ENCODE results near the gene VASN.

The VASN gene

DNA sequence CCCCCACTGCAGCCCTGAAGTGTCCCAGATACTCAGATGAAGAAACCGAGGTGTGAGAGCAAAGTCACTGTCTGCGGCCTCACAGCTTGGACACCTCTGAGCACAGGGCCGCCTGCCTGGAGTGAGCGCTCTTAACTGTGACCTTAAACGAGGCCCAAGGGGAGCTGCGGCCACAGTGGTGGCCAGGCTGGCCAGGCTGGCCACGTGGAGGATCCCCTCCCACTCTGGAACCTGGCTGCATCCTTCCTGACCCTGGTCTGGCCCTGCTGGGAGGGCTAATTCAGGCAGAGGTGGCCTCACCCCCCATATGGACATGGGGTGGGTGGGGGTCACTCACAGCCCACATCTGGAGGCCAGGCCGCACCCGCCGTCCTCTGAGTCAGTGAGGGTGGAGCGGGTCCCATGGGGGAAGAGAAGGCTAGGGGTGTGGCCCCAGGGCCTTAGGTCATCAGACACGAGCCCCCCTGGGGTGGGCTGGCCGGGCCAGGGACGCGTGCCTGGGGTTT lies 6.6 kb downstream of the VASN start:
- Mint-ChIP-seq H3K4me1 (ENCODE audit: low read depth) (no peaks in the 10 kb centered on the region), H3K36me3 (ENCODE audit: low read depth) (peaks cover 14% of the 10 kb centered on the region)

GRCh38 chr16:4378999-4379690 lies 7.5 kb downstream of the VASN start:
- Mint-ChIP-seq H3K27me3 (ENCODE audit: low read depth) (no peaks in the 10 kb centered on the region), H3K9me3 (no peaks in the 10 kb centered on the region), H3K4me3 (no peak overlapping the region), H3K4me1 (ENCODE audit: low read depth) (no peaks in the 10 kb centered on the region), H3K27ac (no peak overlapping the region), H3K36me3 (ENCODE audit: low read depth) (peaks cover 16% of the 10 kb centered on the region)
- no peak for DNase-seq (ENCODE audit: low spot score)

More for the DNA sequence above, 6.6 kb downstream of the VASN start:
- H3K27me3 Mint-ChIP-seq (ENCODE audit: low read depth): no peaks in the 10 kb centered on the region
- no peak for DNase-seq (ENCODE audit: low spot score)
- no peaks in the 10 kb centered on the region for H3K9me3 Mint-ChIP-seq
- H3K4me3 Mint-ChIP-seq: no peak overlapping the region
- H3K27ac Mint-ChIP-seq: no peak overlapping the region

DNA sequence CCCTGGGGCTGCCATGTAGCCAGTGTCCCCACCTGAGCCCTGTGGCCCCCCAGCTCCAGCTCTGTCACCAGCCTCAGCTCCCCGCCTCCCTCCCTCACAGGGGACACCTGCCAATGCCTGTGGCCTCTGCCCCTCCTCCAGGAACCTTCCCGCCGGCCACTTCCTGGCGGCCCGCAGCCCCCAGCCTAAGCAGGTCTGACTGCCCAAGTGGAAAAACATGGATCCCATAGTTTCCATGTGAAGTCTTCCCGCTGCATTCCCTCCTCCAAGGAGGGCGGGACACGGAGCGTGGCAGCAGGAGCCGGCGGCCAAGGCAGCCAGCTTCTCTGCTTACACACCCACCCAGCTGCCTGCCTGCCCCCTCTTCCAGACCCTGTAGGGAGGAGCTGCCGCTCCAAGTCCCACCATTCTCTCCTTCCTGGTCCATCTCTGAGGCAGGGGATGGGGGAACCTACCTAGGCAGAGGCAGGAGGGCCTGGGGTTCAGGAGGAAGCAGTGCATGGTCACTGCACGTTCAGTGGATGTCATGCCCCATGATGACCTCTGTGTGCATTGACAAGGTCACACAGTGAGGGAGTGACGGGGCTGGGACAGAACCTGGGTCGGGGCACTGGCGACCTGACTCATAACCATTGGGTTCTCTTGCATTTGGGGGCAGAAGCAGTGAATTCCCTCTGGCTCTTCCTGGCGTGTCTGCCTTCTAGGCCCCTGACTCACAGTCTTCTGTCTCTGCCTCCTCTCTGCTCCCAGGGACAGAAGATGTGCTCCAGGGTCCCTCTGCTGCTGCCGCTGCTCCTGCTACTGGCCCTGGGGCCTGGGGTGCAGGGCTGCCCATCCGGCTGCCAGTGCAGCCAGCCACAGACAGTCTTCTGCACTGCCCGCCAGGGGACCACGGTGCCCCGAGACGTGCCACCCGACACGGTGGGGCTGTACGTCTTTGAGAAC lies 8.7 kb downstream of the VASN start:
- Mint-ChIP-seq H3K27ac (no peak overlapping the region), H3K27me3 (ENCODE audit: low read depth) (no peaks in the 10 kb centered on the region), H3K9me3 (no peaks in the 10 kb centered on the region), H3K4me1 (ENCODE audit: low read depth) (no peaks in the 10 kb centered on the region), H3K4me3 (no peak overlapping the region), H3K36me3 (ENCODE audit: low read depth) (peaks cover 18% of the 10 kb centered on the region)
- no peak for DNase-seq (ENCODE audit: low spot score)

- Mint-ChIP-seq H3K27me3 (ENCODE audit: low read depth) (no peaks in the 10 kb centered on the region), H3K4me3 (no peak overlapping the region), H3K4me1 (ENCODE audit: low read depth) (no peaks in the 10 kb centered on the region), H3K9me3 (no peaks in the 10 kb centered on the region), H3K36me3 (ENCODE audit: low read depth) (peaks cover 19% of the 10 kb centered on the region), H3K27ac (no peak overlapping the region)
- DNase-seq (ENCODE audit: low spot score): no peak
Measured at GRCh38 chr16:4381072-4381934, 9.7 kb downstream of the VASN start.

DNA sequence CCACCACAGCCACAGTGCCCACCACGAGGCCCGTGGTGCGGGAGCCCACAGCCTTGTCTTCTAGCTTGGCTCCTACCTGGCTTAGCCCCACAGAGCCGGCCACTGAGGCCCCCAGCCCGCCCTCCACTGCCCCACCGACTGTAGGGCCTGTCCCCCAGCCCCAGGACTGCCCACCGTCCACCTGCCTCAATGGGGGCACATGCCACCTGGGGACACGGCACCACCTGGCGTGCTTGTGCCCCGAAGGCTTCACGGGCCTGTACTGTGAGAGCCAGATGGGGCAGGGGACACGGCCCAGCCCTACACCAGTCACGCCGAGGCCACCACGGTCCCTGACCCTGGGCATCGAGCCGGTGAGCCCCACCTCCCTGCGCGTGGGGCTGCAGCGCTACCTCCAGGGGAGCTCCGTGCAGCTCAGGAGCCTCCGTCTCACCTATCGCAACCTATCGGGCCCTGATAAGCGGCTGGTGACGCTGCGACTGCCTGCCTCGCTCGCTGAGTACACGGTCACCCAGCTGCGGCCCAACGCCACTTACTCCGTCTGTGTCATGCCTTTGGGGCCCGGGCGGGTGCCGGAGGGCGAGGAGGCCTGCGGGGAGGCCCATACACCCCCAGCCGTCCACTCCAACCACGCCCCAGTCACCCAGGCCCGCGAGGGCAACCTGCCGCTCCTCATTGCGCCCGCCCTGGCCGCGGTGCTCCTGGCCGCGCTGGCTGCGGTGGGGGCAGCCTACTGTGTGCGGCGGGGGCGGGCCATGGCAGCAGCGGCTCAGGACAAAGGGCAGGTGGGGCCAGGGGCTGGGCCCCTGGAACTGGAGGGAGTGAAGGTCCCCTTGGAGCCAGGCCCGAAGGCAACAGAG lies 10.5 kb downstream of the VASN start:
- no peak for DNase-seq (ENCODE audit: low spot score)
- Mint-ChIP-seq H3K9me3 (no peaks in the 10 kb centered on the region), H3K36me3 (ENCODE audit: low read depth) (peaks cover 16% of the 10 kb centered on the region), H3K27me3 (ENCODE audit: low read depth) (no peaks in the 10 kb centered on the region), H3K4me1 (ENCODE audit: low read depth) (no peaks in the 10 kb centered on the region), H3K4me3 (no peak overlapping the region), H3K27ac (no peak overlapping the region)

DNA sequence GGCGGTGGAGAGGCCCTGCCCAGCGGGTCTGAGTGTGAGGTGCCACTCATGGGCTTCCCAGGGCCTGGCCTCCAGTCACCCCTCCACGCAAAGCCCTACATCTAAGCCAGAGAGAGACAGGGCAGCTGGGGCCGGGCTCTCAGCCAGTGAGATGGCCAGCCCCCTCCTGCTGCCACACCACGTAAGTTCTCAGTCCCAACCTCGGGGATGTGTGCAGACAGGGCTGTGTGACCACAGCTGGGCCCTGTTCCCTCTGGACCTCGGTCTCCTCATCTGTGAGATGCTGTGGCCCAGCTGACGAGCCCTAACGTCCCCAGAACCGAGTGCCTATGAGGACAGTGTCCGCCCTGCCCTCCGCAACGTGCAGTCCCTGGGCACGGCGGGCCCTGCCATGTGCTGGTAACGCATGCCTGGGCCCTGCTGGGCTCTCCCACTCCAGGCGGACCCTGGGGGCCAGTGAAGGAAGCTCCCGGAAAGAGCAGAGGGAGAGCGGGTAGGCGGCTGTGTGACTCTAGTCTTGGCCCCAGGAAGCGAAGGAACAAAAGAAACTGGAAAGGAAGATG lies 11.2 kb downstream of the VASN start:
- H3K9me3 Mint-ChIP-seq: no peaks in the 10 kb centered on the region
- peaks cover 15% of the 10 kb centered on the region for H3K36me3 Mint-ChIP-seq (ENCODE audit: low read depth)
- no peak overlapping the region for H3K27ac Mint-ChIP-seq
- no peaks in the 10 kb centered on the region for H3K4me1 Mint-ChIP-seq (ENCODE audit: low read depth)
- no peak overlapping the region for H3K4me3 Mint-ChIP-seq
- no peak for DNase-seq (ENCODE audit: low spot score)
- no peaks in the 10 kb centered on the region for H3K27me3 Mint-ChIP-seq (ENCODE audit: low read depth)

DNA sequence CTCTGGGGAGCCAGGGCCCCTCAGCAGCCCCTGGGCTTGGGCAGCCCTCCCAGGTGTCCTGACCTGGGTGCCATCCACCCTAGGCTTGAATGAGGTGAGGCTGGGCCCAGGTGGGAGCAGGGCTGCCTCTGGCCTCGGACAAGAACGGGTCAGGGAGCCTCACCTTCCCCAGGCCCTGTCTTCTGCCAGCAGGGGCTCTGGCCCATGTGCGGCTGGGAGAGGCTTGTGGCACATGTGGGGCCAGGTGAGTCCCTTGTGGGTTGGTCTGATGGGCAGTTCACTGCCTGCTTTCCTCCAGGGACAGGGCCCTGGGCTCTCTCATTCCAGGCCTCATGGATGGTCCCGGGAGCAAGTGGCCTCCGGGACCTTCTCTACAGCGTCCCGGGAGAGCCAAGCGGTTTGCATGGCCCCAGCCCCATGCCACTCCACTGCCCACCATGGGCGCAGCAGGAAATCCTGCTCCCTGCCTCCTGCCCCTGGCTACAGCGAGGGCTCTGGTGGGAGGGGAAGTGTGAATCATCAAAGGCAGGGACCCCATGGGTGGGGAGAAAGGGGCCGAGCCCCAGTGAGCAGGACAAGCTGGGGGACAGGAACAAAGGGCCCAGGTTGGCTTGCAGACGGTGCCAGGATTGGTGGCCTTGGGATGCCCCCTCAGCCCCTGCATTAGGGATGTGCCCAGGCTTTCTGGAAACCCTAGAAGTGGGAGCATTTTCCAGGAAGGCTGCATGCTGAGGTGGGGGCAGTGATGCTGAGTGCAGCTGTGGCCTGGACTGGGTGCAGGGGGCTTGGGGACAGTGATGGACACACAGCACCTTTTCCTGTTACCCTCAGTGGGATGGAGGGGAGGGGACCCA lies 12.2 kb downstream of the VASN start:
- DNase-seq (ENCODE audit: low spot score): no peak
- H3K4me1 Mint-ChIP-seq (ENCODE audit: low read depth): no peaks in the 10 kb centered on the region
- H3K9me3 Mint-ChIP-seq: no peaks in the 10 kb centered on the region
- H3K4me3 Mint-ChIP-seq: no peak overlapping the region
- H3K36me3 Mint-ChIP-seq (ENCODE audit: low read depth): peaks cover 13% of the 10 kb centered on the region
- no peaks in the 10 kb centered on the region for H3K27me3 Mint-ChIP-seq (ENCODE audit: low read depth)
- no peak overlapping the region for H3K27ac Mint-ChIP-seq

DNA sequence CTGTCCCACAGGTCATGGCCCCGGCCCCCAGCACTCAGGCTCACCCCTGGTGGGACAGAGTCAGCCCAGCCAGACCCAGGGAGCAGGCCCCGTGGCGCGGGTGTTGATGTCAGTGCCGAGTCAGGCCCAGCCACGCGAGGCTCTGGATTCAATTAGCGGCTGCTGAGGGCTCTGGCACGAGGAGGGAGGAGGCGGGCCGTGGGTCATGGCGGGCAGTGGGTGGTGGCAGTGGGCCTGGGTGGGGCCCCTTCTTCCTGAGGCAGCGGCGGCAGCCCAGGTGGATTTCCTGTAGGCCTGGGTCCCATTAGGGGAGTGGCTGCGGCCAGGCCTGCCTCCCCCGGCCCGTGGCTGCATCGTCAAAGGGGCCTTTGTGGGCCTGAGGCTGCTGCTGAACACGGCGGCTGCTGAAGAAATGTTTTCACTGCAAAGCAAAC lies 12.9 kb downstream of the VASN start:
- Mint-ChIP-seq H3K36me3 (ENCODE audit: low read depth) (peaks cover 13% of the 10 kb centered on the region), H3K27me3 (ENCODE audit: low read depth) (no peaks in the 10 kb centered on the region), H3K27ac (no peak overlapping the region), H3K9me3 (no peaks in the 10 kb centered on the region), H3K4me3 (no peak overlapping the region), H3K4me1 (ENCODE audit: low read depth) (no peaks in the 10 kb centered on the region)
- DNase-seq (ENCODE audit: low spot score): no peak

DNA sequence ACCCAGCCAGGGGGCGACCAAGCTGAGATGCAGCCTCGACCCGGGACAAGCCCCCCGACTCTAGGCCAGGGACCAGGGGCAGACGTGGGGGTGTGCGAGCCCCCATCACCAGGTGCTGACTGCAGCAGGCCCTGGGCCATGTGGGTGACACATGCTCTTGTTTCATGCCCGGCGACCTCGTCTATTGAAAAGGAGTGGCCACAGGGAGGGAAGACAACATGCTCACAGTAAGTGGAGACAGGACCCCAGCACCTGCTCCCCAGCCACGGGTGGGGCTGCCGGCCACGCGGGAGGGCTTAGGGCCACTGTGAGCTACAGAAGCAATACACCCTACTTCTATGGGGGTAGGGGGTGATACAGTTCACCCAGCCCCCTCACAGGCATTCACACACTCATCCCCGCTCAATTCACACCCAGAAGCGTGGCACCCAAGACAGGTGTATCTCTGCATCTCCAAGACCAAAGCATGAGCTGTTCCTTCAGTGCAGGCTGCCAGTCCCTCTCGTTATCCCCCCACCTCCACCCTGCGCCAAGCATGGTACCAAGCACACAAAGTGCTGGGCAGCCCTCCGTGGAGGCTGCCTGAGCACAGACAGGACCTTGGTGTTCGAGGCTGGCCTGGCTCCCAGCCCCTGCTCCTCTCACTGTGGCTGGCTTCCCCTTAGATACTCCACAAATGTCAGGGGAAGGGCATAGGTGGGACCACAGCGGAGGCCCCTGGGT lies 13.6 kb downstream of the VASN start:
- H3K4me3 Mint-ChIP-seq: no peak overlapping the region
- no peaks in the 10 kb centered on the region for H3K9me3 Mint-ChIP-seq
- no peak for DNase-seq (ENCODE audit: low spot score)
- no peaks in the 10 kb centered on the region for H3K4me1 Mint-ChIP-seq (ENCODE audit: low read depth)
- peaks cover 17% of the 10 kb centered on the region for H3K36me3 Mint-ChIP-seq (ENCODE audit: low read depth)
- H3K27ac Mint-ChIP-seq: no peak overlapping the region
- no peaks in the 10 kb centered on the region for H3K27me3 Mint-ChIP-seq (ENCODE audit: low read depth)

GRCh38 chr16:4385789-4386450 lies 14.3 kb downstream of the VASN start:
- no peak overlapping the region for H3K27ac Mint-ChIP-seq
- no peaks in the 10 kb centered on the region for H3K4me1 Mint-ChIP-seq (ENCODE audit: low read depth)
- H3K9me3 Mint-ChIP-seq: no peaks in the 10 kb centered on the region
- H3K4me3 Mint-ChIP-seq: no peak overlapping the region
- DNase-seq (ENCODE audit: low spot score): no peak
- H3K27me3 Mint-ChIP-seq (ENCODE audit: low read depth): no peaks in the 10 kb centered on the region
- peaks cover 15% of the 10 kb centered on the region for H3K36me3 Mint-ChIP-seq (ENCODE audit: low read depth)

DNA sequence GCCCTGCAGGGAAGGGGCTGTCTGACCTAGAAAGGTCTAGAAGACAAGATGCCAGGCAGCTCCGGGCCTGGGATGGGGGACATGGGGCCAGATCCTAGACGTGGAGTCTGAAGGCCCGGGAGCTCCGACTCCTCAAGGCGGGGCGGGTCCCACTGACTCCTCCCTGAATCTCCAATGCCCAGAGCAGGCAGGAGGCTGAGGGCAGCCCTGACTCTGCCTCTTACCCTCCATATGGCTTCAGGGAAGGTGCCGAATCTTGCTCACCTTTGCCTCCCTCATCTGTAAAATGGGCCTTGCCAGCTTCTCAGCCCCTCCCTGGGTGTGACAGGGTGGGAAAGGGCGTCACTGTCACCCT lies 14.8 kb downstream of the VASN start:
- DNase-seq (ENCODE audit: low spot score): no peak
- Mint-ChIP-seq H3K27me3 (ENCODE audit: low read depth) (no peaks in the 10 kb centered on the region), H3K4me1 (ENCODE audit: low read depth) (no peaks in the 10 kb centered on the region), H3K4me3 (no peak overlapping the region), H3K9me3 (no peaks in the 10 kb centered on the region), H3K27ac (no peak overlapping the region), H3K36me3 (ENCODE audit: low read depth) (peaks cover 15% of the 10 kb centered on the region)

All from T-helper 2 cell treated with Interferon-gamma antibody and Interleukin-4, amounts not matched to agents 5 μg/mL and 100 μg/mL, for 36 hours (primary cell).